Activated naive CD4-positive, alpha-beta T cell treated with anti-CD3 and anti-CD28 coated beads, Interleukin-2, amount 50 U/mL, for 24 hours (primary cell): ENCODE results near the gene COG2.
A peak's percentile ranks its signal among the peaks of the same experiment; 100 is the strongest.

Experiments
- H3K27ac Mint-ChIP-seq: one replicate; pipeline ENCODE4 v1.8.0; 2021; ENCODE audit warnings: mild to moderate bottlenecking, mixed read lengths
- H3K27me3 Mint-ChIP-seq: one replicate; pipeline ENCODE4 v1.8.0; 2021; ENCODE audit warnings: mixed read lengths
- H3K36me3 Mint-ChIP-seq: one replicate; pipeline ENCODE4 v1.8.0; 2021; ENCODE audit warnings: mixed read lengths
- H3K4me1 Mint-ChIP-seq: one replicate; pipeline ENCODE4 v1.8.0; 2021; ENCODE audit warnings: mixed read lengths
- H3K4me3 Mint-ChIP-seq: one replicate; pipeline ENCODE4 v1.8.0; 2021; ENCODE audit warnings: mild to moderate bottlenecking, mixed read lengths
- H3K9me3 Mint-ChIP-seq: one replicate; pipeline ENCODE4 v1.8.0; 2021; ENCODE audit warnings: mixed read lengths

COG2 gene

GRCh38 chr1:230680300-230681025, 38.2 kb downstream of the COG2 start:
- Mint-ChIP-seq H3K36me3 (peaks cover 15% of the 10 kb centered on the region), H3K4me3 (no peak overlapping the region), H3K27me3 (no peaks in the 10 kb centered on the region), H3K27ac (peak overlapping the region; percentile 77), H3K9me3 (no peaks in the 10 kb centered on the region), H3K4me1 (no peaks in the 10 kb centered on the region)

- no peaks in the 10 kb centered on the region for H3K27me3 Mint-ChIP-seq
- no peak overlapping the region for H3K4me3 Mint-ChIP-seq
- no peak overlapping the region for H3K27ac Mint-ChIP-seq
- no peaks in the 10 kb centered on the region for H3K4me1 Mint-ChIP-seq
- peaks cover 9% of the 10 kb centered on the region for H3K36me3 Mint-ChIP-seq
- no peaks in the 10 kb centered on the region for H3K9me3 Mint-ChIP-seq
Measured at GRCh38 chr1:230681599-230681998, 39.3 kb downstream of the COG2 start.

DNA sequence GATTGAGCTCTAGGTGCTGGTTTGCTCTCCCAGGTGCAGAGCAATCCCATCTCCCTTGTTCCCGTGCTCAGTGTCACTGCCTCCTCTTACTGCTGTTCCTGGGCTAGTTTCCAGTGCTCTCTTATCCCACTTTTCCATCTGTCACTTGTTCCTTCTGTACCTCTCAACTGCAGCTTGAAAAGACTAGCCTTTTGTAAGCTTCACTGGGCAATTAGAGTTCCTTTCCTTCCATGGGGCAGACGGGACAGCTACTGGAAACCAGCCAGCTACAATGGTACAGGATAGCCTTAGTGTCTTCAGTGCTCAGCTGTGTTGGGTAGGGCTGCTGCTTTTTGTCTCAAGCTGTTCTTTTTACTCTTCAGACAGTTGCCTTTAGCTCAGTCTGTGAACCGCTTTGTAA, 40.0 kb downstream of the COG2 start:
- peaks cover 9% of the 10 kb centered on the region for H3K36me3 Mint-ChIP-seq
- no peaks in the 10 kb centered on the region for H3K27me3 Mint-ChIP-seq
- no peaks in the 10 kb centered on the region for H3K4me1 Mint-ChIP-seq
- H3K27ac Mint-ChIP-seq, result peak overlapping the region; percentile 30
- no peaks in the 10 kb centered on the region for H3K9me3 Mint-ChIP-seq
- H3K4me3 Mint-ChIP-seq, result no peak overlapping the region

DNA sequence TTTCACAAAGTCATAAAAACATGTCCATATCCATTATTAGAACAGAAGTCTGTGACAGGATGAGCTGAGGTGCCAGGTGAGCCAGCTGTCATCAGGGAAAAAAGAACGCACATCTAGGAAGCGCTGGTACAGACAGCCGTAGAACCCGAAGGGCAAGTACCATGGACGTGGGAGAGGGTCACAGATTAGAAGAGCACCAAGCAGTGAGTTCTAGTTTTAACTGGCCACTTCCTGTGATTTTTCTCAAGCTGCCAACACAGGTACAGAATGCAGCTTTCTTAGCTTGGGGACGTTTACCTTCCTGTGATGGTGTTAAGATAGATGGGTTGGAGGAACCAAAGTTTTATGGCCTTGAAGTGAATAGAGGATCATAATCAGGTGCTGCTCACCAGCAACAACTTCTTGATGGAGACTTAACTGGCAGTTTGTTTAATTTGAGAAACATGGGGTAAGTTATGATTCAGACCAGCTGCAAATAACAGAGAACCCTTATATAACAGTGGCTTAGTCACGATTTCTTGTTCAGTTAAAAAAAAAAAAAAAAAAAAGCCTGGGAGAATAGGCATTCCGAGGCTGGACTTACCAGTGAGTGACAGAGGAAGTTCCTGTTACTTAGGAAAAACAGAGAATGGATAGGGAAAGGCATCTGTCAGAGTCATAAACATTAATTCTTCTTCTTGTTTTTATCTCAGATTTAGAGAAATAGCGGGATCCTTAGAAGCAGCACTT, 40.8 kb downstream of the COG2 start:
- Mint-ChIP-seq H3K27ac (no peak overlapping the region), H3K4me1 (no peaks in the 10 kb centered on the region), H3K27me3 (no peaks in the 10 kb centered on the region), H3K36me3 (peaks cover 9% of the 10 kb centered on the region), H3K9me3 (no peaks in the 10 kb centered on the region), H3K4me3 (no peak overlapping the region)

- Mint-ChIP-seq H3K27ac (no peak overlapping the region), H3K4me1 (no peaks in the 10 kb centered on the region), H3K9me3 (no peaks in the 10 kb centered on the region), H3K27me3 (no peaks in the 10 kb centered on the region), H3K4me3 (no peak overlapping the region), H3K36me3 (peaks cover 9% of the 10 kb centered on the region)
Measured at GRCh38 chr1:230684146-230684545, 41.9 kb downstream of the COG2 start.

DNA sequence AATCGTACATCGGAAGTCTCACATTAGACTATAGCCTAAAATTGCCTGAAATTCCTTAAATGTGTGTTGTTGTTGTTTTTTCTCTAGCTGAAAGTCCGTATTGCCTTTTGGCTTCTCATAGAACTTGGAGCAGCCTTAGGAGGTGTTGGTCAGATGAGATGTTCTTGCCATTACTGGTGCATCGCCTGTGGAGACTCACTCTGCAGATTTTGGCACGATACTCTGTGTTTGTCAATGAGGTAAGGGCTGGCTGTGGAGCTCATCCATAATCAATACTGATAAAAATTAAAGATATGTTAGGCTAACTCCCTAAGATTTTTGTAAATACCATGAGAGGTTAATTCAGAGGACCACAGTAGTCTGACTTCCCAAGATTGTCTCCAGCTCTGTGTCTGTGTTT, 42.7 kb downstream of the COG2 start:
- Mint-ChIP-seq H3K27ac (no peak overlapping the region), H3K9me3 (no peaks in the 10 kb centered on the region), H3K4me3 (no peak overlapping the region), H3K27me3 (no peaks in the 10 kb centered on the region), H3K36me3 (peaks cover 13% of the 10 kb centered on the region), H3K4me1 (no peaks in the 10 kb centered on the region)

- H3K9me3 Mint-ChIP-seq, result no peaks in the 10 kb centered on the region
- no peaks in the 10 kb centered on the region for H3K27me3 Mint-ChIP-seq
- H3K4me1 Mint-ChIP-seq, result no peaks in the 10 kb centered on the region
- no peak overlapping the region for H3K4me3 Mint-ChIP-seq
- H3K36me3 Mint-ChIP-seq, result peaks cover 14% of the 10 kb centered on the region
- no peak overlapping the region for H3K27ac Mint-ChIP-seq
Measured at GRCh38 chr1:230686747-230687146, 44.5 kb downstream of the COG2 start.

GRCh38 chr1:230690101-230690500, 47.8 kb downstream of the COG2 start:
- Mint-ChIP-seq H3K9me3 (no peaks in the 10 kb centered on the region), H3K36me3 (peaks cover 18% of the 10 kb centered on the region), H3K4me1 (peaks cover 5% of the 10 kb centered on the region), H3K27ac (no peak overlapping the region), H3K27me3 (no peaks in the 10 kb centered on the region), H3K4me3 (no peak overlapping the region)

- H3K27me3 Mint-ChIP-seq, result no peaks in the 10 kb centered on the region
- no peaks in the 10 kb centered on the region for H3K9me3 Mint-ChIP-seq
- H3K4me1 Mint-ChIP-seq, result peaks cover 5% of the 10 kb centered on the region
- no peak overlapping the region for H3K4me3 Mint-ChIP-seq
- H3K27ac Mint-ChIP-seq, result no peak overlapping the region
- peaks cover 18% of the 10 kb centered on the region for H3K36me3 Mint-ChIP-seq
Measured at GRCh38 chr1:230691615-230692014, 49.3 kb downstream of the COG2 start.

GRCh38 chr1:230693221-230693620, 50.9 kb downstream of the COG2 start:
- Mint-ChIP-seq H3K4me3 (no peak overlapping the region), H3K36me3 (peaks cover 18% of the 10 kb centered on the region), H3K27ac (no peak overlapping the region), H3K4me1 (peaks cover 5% of the 10 kb centered on the region), H3K9me3 (no peaks in the 10 kb centered on the region), H3K27me3 (no peaks in the 10 kb centered on the region)

- Mint-ChIP-seq H3K4me1 (peaks cover 5% of the 10 kb centered on the region), H3K27me3 (no peaks in the 10 kb centered on the region), H3K36me3 (peaks cover 16% of the 10 kb centered on the region), H3K4me3 (no peak overlapping the region), H3K27ac (no peak overlapping the region), H3K9me3 (no peaks in the 10 kb centered on the region)
Measured at GRCh38 chr1:230693777-230694176, 51.5 kb downstream of the COG2 start.

DNA sequence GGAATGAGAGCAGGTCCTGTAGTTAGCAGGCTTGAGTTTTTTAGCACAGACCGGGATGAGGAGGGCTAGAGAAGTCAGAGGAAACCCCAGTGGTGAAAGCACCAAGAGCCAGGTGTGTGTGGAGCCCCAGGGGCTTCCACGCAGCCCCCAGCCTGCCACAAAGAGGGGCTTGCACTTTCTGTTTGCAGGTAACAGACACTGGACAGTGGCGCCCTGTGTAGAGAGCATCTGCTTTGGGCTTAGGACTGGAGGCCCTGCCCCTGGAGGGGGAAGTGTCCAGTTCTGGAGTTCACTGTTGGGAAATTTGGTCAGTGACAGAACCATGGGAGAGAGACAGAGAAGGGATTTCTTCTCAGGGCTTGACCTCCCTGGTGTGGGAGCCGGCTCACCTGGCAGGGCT, 52.2 kb downstream of the COG2 start:
- Mint-ChIP-seq H3K9me3 (no peaks in the 10 kb centered on the region), H3K4me1 (peaks cover 5% of the 10 kb centered on the region), H3K36me3 (peaks cover 16% of the 10 kb centered on the region), H3K27me3 (no peaks in the 10 kb centered on the region), H3K27ac (no peak overlapping the region), H3K4me3 (no peak overlapping the region)

GRCh38 chr1:230694991-230695390, 52.7 kb downstream of the COG2 start:
- H3K4me3 Mint-ChIP-seq, result no peak overlapping the region
- no peaks in the 10 kb centered on the region for H3K27me3 Mint-ChIP-seq
- H3K27ac Mint-ChIP-seq, result no peak overlapping the region
- H3K9me3 Mint-ChIP-seq, result no peaks in the 10 kb centered on the region
- H3K4me1 Mint-ChIP-seq, result peaks cover 5% of the 10 kb centered on the region
- peaks cover 11% of the 10 kb centered on the region for H3K36me3 Mint-ChIP-seq

GRCh38 chr1:230696218-230696617, 53.9 kb downstream of the COG2 start:
- Mint-ChIP-seq H3K4me3 (no peak overlapping the region), H3K27me3 (peaks cover 4% of the 10 kb centered on the region), H3K36me3 (peaks cover 10% of the 10 kb centered on the region), H3K9me3 (no peaks in the 10 kb centered on the region), H3K27ac (no peak overlapping the region), H3K4me1 (peaks cover 5% of the 10 kb centered on the region)

- peaks cover 10% of the 10 kb centered on the region for H3K36me3 Mint-ChIP-seq
- peaks cover 5% of the 10 kb centered on the region for H3K4me1 Mint-ChIP-seq
- H3K9me3 Mint-ChIP-seq, result no peaks in the 10 kb centered on the region
- H3K27ac Mint-ChIP-seq, result no peak overlapping the region
- H3K4me3 Mint-ChIP-seq, result no peak overlapping the region
- peaks cover 4% of the 10 kb centered on the region for H3K27me3 Mint-ChIP-seq
Measured at GRCh38 chr1:230696722-230697437, 54.6 kb downstream of the COG2 start.

DNA sequence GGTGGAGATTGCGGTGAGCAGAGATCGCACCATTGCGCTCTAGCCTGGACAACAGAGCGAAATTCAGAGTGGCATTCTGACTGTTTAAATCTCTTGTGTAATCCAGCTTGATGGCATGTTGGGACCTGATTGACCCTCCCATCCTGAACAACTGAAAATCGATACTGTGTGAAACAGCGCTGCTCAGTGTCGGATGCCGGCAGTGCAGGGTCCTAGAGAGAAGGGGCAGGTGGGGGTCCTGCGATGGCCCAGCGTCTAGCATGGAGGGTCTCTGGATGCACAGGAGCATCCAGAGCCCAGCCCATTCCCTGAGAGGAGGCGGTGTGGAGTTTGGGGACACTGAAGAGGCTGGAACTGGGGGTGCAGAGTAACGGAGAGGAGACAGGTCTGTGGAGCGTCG, 55.8 kb downstream of the COG2 start:
- H3K27ac Mint-ChIP-seq, result no peak overlapping the region
- H3K4me1 Mint-ChIP-seq, result peaks cover 5% of the 10 kb centered on the region
- no peak overlapping the region for H3K4me3 Mint-ChIP-seq
- no peaks in the 10 kb centered on the region for H3K9me3 Mint-ChIP-seq
- H3K27me3 Mint-ChIP-seq, result peaks cover 4% of the 10 kb centered on the region
- H3K36me3 Mint-ChIP-seq, result peaks cover 6% of the 10 kb centered on the region
